Right ventricle myocardium superior (tissue), 1 donor: ENCODE data around the gene C1QL4. TPM values are rescaled to one million over a fixed set of nuclear protein-coding genes. Genes with fewer than 3 reads are reported as not detected.
"Not testable (repeated sequence)": the region's sequence is repeated elsewhere in the genome, so short reads cannot be mapped to it uniquely, and the experiment has no call there.

Experiments used
- ATAC-seq: fragments of 200-7000 bp; cut with Tn5 transposase; one replicate; pipeline ENCODE4 v1.9.1; 2020; ENCODE audit warnings: mild to moderate bottlenecking; ENCODE audit not compliant: poor library complexity
- DNase-seq: peaks from one replicate; pipeline ENCODE4 v3.0.0-alpha.2; 2020
- intact Hi-C: fragments of 100-400 bp; cut with DNase I; formaldehyde crosslinking; loops from one replicate; pipeline ENCODE4 v1.11.2; 2022
- long read RNA-seq: library from polyadenylated mRNA; unstranded; transcript quantifications from one replicate; pipeline ENCODE4 v2.0.0, GENCODE V29; 2021
- total RNA-seq: library from RNA; stranded (reverse); fragmentation: NEBNext Ultra II Directional; extraction: Animal tissue kit (Norgen Biotek cat#: 25700); gene quantifications from one replicate; pipeline ENCODE4 v1.2.1, GENCODE V29; 2021
- donor health status: DM: no; HTN: yes; CAD: no; lungs with severe emphysema.

The C1QL4 gene
- not detected for total RNA-seq
- long read RNA-seq: 0 reads

GRCh38 chr12:49336645-49337584 is at the start of gene C1QL4:
C1QL4 (minus strand) TSS chr12:49337188; CDS start chr12:49336477, 711 bp downstream.
- ATAC-seq: peak; percentile 94
- DNase-seq: peak; percentile 91
- intact Hi-C loops: no loop called here

DNA sequence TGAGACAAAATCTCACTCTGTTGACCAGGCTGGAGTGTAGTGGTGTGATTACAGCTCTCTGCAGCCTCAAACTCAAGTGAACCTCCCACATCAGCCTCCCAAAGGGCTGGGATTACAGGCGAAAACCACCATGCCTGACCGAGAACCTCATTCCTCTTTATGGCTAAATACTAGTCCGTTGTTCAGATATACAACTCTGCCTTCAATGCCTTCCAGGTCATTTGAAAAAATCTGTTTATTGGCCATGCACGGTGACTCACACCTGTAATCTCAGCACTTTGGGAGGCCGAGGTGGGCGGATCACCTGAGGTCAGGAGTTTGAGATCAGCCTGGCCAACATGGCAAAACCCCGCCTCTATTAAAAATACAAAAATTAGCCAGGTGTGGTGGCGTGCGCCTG is 43.2 kb upstream of the C1QL4 start:
- ATAC-seq, DNase-seq, intact Hi-C loops: not testable (repeated sequence)

DNA sequence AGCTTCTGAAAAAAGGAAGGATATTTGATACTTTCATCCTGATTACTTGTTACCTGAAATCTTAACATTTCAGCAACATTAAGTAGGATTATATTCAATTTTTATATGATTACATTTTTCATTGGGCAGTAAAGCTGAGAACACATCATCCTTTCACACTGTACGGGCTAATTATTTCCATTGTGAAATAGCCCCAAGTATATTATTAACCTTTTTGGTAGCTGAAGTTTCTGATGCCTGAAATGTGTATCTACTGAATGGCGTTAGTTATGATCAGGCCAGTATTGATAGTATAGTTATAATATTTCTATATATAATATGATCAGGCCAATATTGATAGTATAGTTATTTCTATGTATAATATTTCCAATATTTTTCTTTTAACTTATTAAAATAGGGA is 40.4 kb upstream of the C1QL4 start:
- DNase-seq (no peak), ATAC-seq (no peak)
- intact Hi-C loops: no loop called here

DNA sequence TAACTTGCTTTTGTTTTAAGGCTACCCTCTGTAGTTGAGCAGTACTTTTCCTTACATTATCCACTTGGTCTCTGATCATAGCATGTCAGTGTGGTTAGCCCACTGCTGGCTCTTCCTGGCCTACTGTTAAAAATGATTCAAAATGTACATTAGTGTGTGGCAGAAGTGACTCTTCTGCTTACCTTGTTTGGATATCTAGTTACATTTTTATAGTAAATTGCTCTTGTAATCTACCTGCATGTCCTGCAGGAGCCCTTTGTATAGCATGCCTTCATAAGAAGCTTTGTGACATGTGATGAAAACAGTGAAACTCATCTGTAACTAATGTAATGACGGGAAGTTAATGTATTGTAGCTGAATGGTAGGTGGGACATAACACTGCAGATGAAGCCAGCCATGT is 38.4 kb upstream of the C1QL4 start:
- no peak for ATAC-seq
- intact Hi-C loops: no loop called here
- DNase-seq: no peak

DNA sequence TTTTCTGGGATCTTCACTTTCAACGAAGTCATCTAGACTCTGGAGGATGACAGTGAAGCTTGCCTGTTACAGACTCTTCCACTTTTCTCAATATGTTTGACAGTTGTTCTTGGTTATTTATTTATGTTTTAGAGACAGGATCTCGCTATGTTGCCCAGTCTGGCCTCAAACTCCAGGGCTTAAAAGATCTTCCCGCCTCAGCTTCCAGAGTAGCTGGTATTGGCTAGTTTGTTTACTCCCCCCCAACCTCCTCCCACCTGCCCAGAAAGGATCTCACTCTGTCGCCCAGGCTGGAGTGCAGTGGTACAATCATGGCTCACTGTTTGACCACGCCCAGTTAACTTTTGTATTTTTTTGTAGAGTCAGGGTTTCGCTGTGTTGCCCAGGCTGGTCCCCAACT is 33.6 kb upstream of the C1QL4 start:
- no peak for DNase-seq
- intact Hi-C loops: no loop called here
- ATAC-seq: no peak

DNA sequence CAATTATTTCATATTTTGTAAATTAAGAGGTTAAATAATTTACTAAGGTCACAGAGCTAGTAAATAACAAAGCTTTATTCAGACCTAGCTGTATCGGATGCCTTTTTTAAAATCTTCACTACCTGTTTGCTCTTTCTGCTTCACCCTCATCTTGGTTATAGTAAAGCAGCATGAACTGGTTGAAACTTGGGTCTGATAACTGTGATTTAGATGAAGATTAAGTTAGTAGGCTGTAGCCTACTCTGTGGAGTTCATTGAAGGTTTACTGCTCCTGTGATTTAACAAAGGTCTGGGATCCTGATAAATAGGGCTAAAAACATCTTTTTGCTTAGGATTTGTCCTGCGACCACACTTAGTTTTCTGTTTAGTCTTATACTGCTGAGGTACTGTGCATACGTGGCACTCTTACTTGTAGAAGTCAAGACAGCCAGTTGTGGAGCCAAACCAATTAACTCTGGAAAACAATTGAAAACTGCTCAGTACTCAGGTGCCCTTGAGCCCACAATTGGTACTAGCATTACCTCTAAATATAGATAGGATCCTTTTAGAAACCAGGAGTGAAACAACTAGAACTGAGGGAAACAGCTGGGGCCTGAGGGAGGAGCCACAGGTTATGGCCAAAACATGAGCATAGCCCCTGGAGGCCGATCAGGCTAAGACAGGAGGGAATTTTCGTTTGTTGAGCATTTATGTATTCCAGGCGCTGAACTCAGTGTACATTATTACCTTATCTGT is 32.6 kb upstream of the C1QL4 start:
- intact Hi-C loops: no loop called here
- no peak for DNase-seq
- ATAC-seq: no peak

GRCh38 chr12:49368240-49368600 is 31.2 kb upstream of the C1QL4 start:
- no peak for ATAC-seq
- intact Hi-C loops: no loop called here
- DNase-seq: no peak

DNA sequence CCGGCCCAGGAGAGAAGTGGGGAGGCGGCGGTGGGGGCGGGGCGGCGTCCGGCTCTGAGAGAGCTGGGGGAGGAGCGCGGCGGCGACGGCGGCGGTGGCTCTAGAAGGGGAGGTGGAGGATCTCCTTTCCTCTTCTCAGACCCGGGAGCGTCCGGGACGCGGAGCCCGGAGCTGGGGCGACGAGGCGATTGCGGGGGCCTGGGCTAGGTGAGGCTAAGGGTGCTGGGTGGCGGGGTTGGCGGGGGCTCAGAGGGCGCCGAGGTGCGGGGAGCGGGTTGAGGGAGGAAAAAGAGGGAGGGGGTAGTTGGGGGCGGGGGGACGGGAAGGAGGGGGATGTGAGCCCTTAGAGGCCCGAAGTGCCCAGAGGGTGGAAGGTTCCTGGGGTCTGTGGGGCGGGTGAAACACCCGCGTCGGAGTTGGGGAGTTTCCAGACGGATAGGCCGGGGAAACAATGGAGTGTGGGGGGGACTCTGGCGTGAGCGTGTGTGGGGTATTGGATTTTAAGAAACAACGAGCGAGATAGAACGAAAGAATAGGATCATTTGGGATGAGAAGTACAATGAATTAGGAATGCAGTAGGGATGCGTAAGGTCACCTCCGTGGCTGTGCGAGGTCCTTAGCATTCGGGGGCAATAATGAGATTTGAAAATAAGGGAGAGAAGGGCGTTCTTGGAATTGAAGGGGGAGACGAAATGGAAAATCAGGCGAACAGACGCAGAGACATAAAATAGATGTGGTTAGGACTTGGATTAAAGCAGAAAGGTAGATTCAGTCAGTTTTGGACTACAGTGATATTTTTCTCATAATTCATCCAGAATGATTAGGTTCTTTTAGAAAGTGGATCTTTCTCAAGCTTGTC is 30.6 kb upstream of the C1QL4 start, which contains the start of gene SPATS2:
SPATS2 (plus strand) TSS at position 82 of the 859 bp plus-strand sequence. CDS start 93,551 bp downstream, outside the sequence.
- ATAC-seq (no peak), DNase-seq (peak; percentile 97)
- intact Hi-C loops: no loop called here

GRCh38 chr12:49366652-49367380 is 29.8 kb upstream of the C1QL4 start:
- DNase-seq: peak; percentile 93
- intact Hi-C loops: no loop called here
- ATAC-seq: peak; percentile 96

- ATAC-seq: no peak
- intact Hi-C loops: no loop called here
- DNase-seq: no peak
Measured at GRCh38 chr12:49366096-49366651, 29.2 kb upstream of the C1QL4 start.

DNA sequence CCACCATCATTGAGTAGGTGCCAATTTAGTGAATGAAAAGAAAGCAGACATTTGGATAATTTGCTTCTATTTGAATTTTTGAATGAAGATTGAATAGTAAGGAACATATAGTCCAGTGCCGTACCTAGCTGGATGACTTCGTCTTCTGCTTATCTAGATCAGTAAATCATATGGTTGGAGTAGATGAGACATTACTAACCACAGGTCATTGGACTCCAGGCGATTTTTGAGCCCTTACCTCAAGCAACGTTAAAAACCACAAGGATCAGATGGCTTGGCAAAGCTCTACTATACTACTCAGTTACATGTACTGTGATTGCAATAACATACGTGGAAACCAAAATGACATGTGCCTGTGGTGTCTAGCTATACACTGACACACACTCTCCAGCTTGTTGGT is 28.6 kb upstream of the C1QL4 start:
- ATAC-seq (no peak), DNase-seq (no peak)
- intact Hi-C loops: no loop called here

DNA sequence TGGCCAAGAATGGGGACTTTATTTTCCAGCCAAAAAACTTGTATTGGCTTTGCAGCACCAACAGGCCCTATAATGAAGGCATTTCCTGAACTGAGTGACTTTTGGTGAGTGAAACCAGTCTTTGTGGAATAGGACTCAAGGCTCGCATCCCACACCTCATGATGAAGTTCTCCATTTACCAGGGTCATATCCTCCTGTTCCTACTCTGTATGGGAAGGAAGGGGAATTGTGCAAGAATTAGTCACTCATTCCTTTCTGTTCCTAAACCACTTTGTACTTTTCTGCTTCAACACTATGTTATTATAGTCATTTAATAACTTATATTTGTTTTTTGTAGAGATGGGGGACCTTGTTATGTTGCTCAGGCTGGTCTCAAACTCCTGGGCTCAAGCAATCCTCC is 28.0 kb upstream of the C1QL4 start:
- intact Hi-C loops: no loop called here
- ATAC-seq: no peak
- DNase-seq: no peak

GRCh38 chr12:49362077-49362476 is 25.1 kb upstream of the C1QL4 start:
- ATAC-seq (no peak), DNase-seq (no peak)

DNA sequence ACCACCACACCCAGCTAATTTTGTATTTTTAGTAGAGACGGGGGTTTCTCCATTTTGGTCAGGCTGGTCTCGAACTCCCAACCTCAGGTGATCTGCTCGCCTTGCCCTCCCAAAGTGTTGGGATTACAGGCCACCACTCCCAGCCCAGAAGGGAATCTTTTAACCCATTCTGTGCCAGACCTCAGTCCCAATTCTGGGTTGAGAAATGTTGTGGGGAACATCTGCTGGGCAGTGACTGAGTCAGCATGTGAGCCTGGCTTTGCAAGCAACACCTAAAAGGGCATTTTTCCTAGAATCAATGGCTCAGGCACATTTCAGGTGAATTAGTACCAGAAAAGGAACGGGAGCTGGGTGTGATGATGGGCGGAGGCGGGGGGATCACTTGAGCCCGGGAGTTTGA is 22.7 kb upstream of the C1QL4 start:
- DNase-seq: no peak
- no peak for ATAC-seq
- intact Hi-C loops: loop anchor here (2.0 kb wide), 1 partner anchor 153 kb away; no protein-coding TSS in a partner anchor

More at GRCh38 chr12:49362077-49362476, 25.1 kb upstream of the C1QL4 start:
- intact Hi-C loops: no loop called here

GRCh38 chr12:49358483-49359141 is 21.6 kb upstream of the C1QL4 start:
- DNase-seq (no peak), ATAC-seq (peak; percentile 92)
- intact Hi-C loops: loop anchor here (2.0 kb wide), 1 partner anchor 154 kb away; no protein-coding TSS in a partner anchor

DNA sequence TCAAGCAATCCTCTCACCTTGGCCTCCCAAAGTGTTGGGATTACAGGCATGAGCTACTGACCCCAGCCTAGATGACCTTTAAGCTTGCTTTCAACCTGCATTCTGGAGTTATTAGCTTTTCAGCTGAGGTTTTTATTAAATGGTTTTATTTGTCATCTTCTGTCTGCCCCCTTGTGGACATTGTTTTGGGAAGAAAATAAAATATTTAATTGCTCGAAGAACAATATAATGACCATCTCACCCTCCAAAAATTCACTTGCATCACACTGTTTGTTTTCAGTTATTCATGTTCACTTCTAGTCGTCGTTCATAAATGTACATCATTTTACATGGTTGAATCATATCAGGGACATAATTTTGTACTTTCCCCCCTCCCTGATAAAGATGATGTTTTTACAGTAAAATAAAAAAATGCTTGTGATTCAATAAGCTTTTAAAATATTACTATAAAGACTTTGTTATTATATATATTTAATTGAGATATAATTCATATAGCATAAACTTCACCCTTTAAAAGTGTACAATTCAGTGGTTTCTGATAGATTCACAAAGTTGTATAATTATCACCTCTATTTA is 20.2 kb upstream of the C1QL4 start:
- ATAC-seq: no peak
- no peak for DNase-seq
- intact Hi-C loops: no loop called here

DNA sequence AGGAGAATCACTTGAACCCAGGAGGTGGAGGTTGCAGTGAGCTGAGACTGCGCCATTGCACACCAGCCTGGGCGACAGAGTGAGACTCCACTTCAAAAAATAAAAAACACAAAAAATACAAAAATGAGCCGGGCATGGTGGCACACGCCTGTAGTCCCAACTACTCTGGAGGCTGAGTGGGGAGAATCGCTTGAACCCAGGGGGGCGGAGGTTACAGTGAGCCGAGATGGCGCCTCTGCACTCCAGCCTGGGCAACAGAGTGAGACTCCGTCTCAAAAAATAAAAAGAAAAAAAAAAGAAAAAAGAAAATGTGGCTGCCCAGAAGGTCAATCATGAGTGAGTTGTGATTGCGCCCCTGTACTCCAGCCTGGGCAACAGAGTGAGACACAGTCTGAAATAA is 18.9 kb upstream of the C1QL4 start:
- DNase-seq (no peak), ATAC-seq (no peak)
- intact Hi-C loops: no loop called here
